Loucy (cell line): ENCODE data around the gene TBC1D22A.

ENCODE experiments used
- CTCF ChIP-seq: fragments of 200-600 bp; sonication (generic); conservative IDR thresholded peaks from 2 replicates; pipeline ENCODE4 v1.5.1; 2014; ENCODE audit warnings: mild to moderate bottlenecking, antibody characterized with exemption, low read length
- EZH2phosphoT487 ChIP-seq: fragments of 200-600 bp; IDR thresholded peaks from 2 replicates; pipeline ENCODE4 v1.6.1; 2018; ENCODE audit warnings: antibody characterized with exemption, mild to moderate bottlenecking, moderate library complexity, borderline replicate concordance

GRCh38 chr22:46779023-46779422 is 16.6 kb downstream of the TBC1D22A start:
- TF ChIP-seq CTCF = no peak
- no peak for TF ChIP-seq EZH2phosphoT487
